DND-41 (cell line): ENCODE data around the gene DDO.

Experiments
- EZH2 ChIP-seq: IDR thresholded peaks from 3 replicates; pipeline ENCODE4 v1.6.1; 2012; ENCODE audit warnings: borderline replicate concordance, low read depth, mild to moderate bottlenecking, moderate library complexity, low read length, inconsistent platforms; ENCODE audit not compliant: severe bottlenecking
- TF ChIP-seq, protein P1 (sequence below): IDR thresholded peaks from 2 replicates; pipeline ENCODE4 v1.5.1; 2012; ENCODE audit warnings: borderline replicate concordance, low read length, moderate library complexity, mild to moderate bottlenecking; ENCODE audit not compliant: poor library complexity, severe bottlenecking; ENCODE audit errors: extremely low read depth

DNA sequence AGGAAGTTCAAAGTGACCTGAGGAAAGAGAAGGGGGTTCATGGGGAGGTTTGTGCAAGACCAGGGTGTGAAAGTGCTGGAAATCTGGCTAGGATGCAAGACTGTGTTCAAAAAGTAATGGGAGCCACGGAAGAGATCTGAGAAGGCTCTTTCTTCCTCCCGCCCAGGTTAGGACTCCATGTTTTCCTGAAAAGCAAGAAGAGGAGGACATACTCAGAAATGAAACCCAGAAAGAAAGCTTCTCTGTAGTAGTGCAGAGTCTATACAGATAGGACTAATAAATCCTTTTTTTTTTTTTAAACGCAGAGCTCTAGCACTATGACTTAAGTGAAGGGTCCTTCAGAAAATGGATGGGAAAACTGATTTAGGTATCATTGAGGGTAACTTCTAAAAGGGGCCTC is 3.2 kb upstream of the DDO start:
- TF ChIP-seq, protein P1, sequence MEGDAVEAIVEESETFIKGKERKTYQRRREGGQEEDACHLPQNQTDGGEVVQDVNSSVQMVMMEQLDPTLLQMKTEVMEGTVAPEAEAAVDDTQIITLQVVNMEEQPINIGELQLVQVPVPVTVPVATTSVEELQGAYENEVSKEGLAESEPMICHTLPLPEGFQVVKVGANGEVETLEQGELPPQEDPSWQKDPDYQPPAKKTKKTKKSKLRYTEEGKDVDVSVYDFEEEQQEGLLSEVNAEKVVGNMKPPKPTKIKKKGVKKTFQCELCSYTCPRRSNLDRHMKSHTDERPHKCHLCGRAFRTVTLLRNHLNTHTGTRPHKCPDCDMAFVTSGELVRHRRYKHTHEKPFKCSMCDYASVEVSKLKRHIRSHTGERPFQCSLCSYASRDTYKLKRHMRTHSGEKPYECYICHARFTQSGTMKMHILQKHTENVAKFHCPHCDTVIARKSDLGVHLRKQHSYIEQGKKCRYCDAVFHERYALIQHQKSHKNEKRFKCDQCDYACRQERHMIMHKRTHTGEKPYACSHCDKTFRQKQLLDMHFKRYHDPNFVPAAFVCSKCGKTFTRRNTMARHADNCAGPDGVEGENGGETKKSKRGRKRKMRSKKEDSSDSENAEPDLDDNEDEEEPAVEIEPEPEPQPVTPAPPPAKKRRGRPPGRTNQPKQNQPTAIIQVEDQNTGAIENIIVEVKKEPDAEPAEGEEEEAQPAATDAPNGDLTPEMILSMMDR: no peak
- TF ChIP-seq EZH2: no peak
